PC-9 (cell line): ENCODE measurements around the gene GNG7. TPM values are rescaled to one million over a fixed set of nuclear protein-coding genes. Genes with fewer than 3 reads are reported as not detected.
A peak's percentile ranks its signal among the peaks of the same experiment; 100 is the strongest.

ENCODE experiments used
- BruUV-seq: library from RNA; stranded (reverse); fragments of 400-500 nt; replicated peaks from 2 replicates; lab custom pipeline; 2021; lab: Mats Ljungman, UMichigan
- CTCF ChIA-PET: fragments of 300-600 bp; sonication (Branson Sonifier 250); formaldehyde crosslinking; loops from one replicate; lab custom pipeline; 2022; ENCODE audit warnings: antibody characterized with exemption; lab: Charles Lee
- POLR2A ChIA-PET: fragments of 300-600 bp; sonication (Branson Sonifier 250); formaldehyde crosslinking; loops from one replicate; lab custom pipeline; 2022; ENCODE audit warnings: antibody characterized with exemption; ENCODE audit not compliant: unreplicated experiment; lab: Charles Lee
- DNase-seq, 2 experiments: peaks; one replicate each; pipeline versions ENCODE4 v3.0.0 to v3.0.0-alpha.2; 2015 to 2022; ENCODE audit warnings: mixed read lengths in 1 of 2
- H2AFZ ChIP-seq: fragments of 200-600 bp; sonication (generic); 2 replicates; pipeline ENCODE4 v1.8.1; 2017; ENCODE audit warnings: antibody characterized with exemption
- H3F3A ChIP-seq: fragments of 200-600 bp; sonication (generic); 2 replicates; pipeline ENCODE4 v1.8.1; 2017; ENCODE audit warnings: antibody characterized with exemption, mild to moderate bottlenecking, low read depth; ENCODE audit not compliant: insufficient read depth
- H3K27ac ChIP-seq: fragments of 200-600 bp; sonication (generic); 2 replicates; pipeline ENCODE4 v1.6.1; 2016; ENCODE audit warnings: mixed run types
- H3K27me3 ChIP-seq: fragments of 200-600 bp; sonication (generic); 2 replicates; pipeline ENCODE4 v1.6.1; 2016; ENCODE audit warnings: low read depth, mixed run types; ENCODE audit not compliant: insufficient read depth
- H3K36me3 ChIP-seq: fragments of 200-600 bp; sonication (generic); 2 replicates; pipeline ENCODE4 v1.6.1; 2016; ENCODE audit warnings: low read depth, mixed run types
- H3K4me1 ChIP-seq: fragments of 200-600 bp; sonication (generic); replicated peaks from 2 replicates; pipeline ENCODE4 v1.6.1; 2016; ENCODE audit warnings: mixed run types; ENCODE audit not compliant: insufficient read depth
- H3K4me2 ChIP-seq: fragments of 200-600 bp; sonication (generic); 2 replicates; pipeline ENCODE4 v1.6.1; 2017; ENCODE audit warnings: mixed run types
- H3K4me3 ChIP-seq: fragments of 200-600 bp; sonication (generic); 2 replicates; pipeline ENCODE4 v1.6.1; 2016; ENCODE audit warnings: mixed run types
- H3K79me2 ChIP-seq: fragments of 200-600 bp; sonication (generic); 2 replicates; pipeline ENCODE4 v1.6.1; 2017; ENCODE audit warnings: low read depth, mixed run types
- H3K9me2 ChIP-seq: fragments of 200-600 bp; sonication (generic); 2 replicates; pipeline ENCODE4 v1.8.1; 2017; ENCODE audit warnings: mild to moderate bottlenecking; ENCODE audit not compliant: insufficient read depth
- H3K9me3 ChIP-seq: fragments of 200-600 bp; sonication (generic); 2 replicates; pipeline ENCODE4 v1.8.1; 2016; ENCODE audit warnings: low read depth; ENCODE audit not compliant: insufficient read depth
- H4K20me1 ChIP-seq: fragments of 200-600 bp; sonication (generic); 2 replicates; pipeline ENCODE4 v1.8.1; 2017; ENCODE audit not compliant: insufficient read depth
- EZH2 ChIP-seq: fragments of 200-600 bp; sonication (generic); IDR thresholded peaks from 2 replicates; pipeline ENCODE4 v1.8.0; 2017; ENCODE audit warnings: antibody characterized with exemption, low read depth
- intact Hi-C: fragments of 100-400 bp; cut with micrococcal nuclease; formaldehyde crosslinking; loops from one replicate; pipeline ENCODE4 v1.10.0; 2022; ENCODE audit not compliant: unreplicated experiment
- total RNA-seq: library from RNA; stranded (reverse); gene quantifications from 2 replicates; pipeline ENCODE4 v1.2.3, GENCODE V29; 2021
- TF ChIP-seq, protein P1 (sequence below): fragments of 200-600 bp; sonication (generic); conservative IDR thresholded peaks from 2 replicates; pipeline ENCODE4 v1.6.1; 2017; ENCODE audit warnings: mixed run types, antibody characterized with exemption, mild to moderate bottlenecking, moderate library complexity

GNG7 gene
- total RNA-seq, 1 experiment from 2014 or later: 2.8 TPM

DNA sequence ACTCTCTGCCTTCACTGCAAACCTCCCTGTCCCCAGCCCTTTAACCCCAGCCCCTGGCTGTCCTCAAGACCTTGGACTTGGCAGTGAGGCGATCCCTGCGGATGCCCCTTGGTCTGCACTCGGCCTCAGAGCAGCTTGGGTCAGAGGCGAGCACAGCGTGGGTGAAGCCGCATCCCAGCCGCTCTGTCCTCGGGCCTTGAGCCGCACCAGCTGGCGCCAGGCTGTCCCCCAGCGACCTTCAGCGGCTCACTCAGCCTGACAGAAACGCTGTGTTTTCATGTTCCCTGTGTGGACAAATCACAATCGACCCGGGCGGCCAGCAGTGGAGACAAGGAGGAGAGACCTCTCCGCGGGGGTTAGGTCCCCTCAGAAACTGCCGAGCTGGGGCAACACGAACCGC lies 52.0 kb downstream of the GNG7 start:
- Histone ChIP-seq H3K4me1 (no peaks in the 10 kb centered on the region), H3K27me3 (peaks cover 12% of the 10 kb centered on the region), H3K9me3 (no peaks in the 10 kb centered on the region), H3K79me2 (no peaks in the 10 kb centered on the region), H3K36me3 (no peaks in the 10 kb centered on the region), H3K4me3 (no peak overlapping the region), H2AFZ (no peak overlapping the region), H3K9me2 (no peaks in the 10 kb centered on the region), H3K27ac (no peak overlapping the region), H4K20me1 (no peaks in the 10 kb centered on the region), H3F3A (no peaks in the 10 kb centered on the region), H3K4me2 (no peak overlapping the region)
- BruUV-seq: no TSS peak
- TF ChIP-seq EZH2: no peak
- TF ChIP-seq, protein P1, sequence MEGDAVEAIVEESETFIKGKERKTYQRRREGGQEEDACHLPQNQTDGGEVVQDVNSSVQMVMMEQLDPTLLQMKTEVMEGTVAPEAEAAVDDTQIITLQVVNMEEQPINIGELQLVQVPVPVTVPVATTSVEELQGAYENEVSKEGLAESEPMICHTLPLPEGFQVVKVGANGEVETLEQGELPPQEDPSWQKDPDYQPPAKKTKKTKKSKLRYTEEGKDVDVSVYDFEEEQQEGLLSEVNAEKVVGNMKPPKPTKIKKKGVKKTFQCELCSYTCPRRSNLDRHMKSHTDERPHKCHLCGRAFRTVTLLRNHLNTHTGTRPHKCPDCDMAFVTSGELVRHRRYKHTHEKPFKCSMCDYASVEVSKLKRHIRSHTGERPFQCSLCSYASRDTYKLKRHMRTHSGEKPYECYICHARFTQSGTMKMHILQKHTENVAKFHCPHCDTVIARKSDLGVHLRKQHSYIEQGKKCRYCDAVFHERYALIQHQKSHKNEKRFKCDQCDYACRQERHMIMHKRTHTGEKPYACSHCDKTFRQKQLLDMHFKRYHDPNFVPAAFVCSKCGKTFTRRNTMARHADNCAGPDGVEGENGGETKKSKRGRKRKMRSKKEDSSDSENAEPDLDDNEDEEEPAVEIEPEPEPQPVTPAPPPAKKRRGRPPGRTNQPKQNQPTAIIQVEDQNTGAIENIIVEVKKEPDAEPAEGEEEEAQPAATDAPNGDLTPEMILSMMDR: no peak
- intact Hi-C loops: no loop called here
- POLR2A ChIA-PET: no interaction called here
- CTCF ChIA-PET: no interaction called here
- no peak for DNase-seq

DNA sequence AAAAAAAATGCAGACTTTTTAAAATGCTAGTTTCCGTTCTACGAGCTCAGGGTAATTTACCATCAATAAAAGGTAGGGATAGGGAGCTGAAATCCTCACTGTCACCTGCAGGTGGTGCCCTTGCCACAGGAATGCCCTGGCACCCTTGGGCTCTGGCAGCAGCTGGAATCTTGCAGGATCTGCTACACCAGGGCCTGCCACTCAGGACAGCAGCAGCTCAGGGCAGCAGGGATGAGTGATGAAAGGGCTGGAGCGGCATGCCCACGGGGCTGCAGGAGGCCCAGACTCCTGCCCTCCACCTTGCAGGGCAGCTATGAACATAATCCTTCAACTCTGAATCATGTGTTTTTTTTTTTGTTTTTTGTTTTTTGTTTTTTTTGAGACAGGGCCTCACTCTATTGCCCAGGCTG lies 54.0 kb downstream of the GNG7 start:
- H3K27ac ChIP-seq: no peak overlapping the region
- no peak overlapping the region for H3K4me3 ChIP-seq
- POLR2A ChIA-PET: no interaction called here
- no peaks in the 10 kb centered on the region for H3K36me3 ChIP-seq
- H3K79me2 ChIP-seq: no peaks in the 10 kb centered on the region
- DNase-seq: peak; percentile 59 to 74
- intact Hi-C loops: loop anchor here (1.0 kb wide), 1 partner anchor 101 kb away; no protein-coding TSS in a partner anchor
- CTCF ChIA-PET: interaction anchor here (0.9 to 1.2 kb wide), 2 partner anchors 235 to 302 kb away, joined by 3 to 5 read pairs; no protein-coding TSS in a partner anchor
- peaks cover 9% of the 10 kb centered on the region for H3K27me3 ChIP-seq
- no peak overlapping the region for H2AFZ ChIP-seq
- H4K20me1 ChIP-seq: no peaks in the 10 kb centered on the region
- H3K4me2 ChIP-seq: no peak overlapping the region
- no peaks in the 10 kb centered on the region for H3K4me1 ChIP-seq
- no peaks in the 10 kb centered on the region for H3K9me2 ChIP-seq
- TF ChIP-seq, protein P1: peak; percentile 89
- TF ChIP-seq EZH2: no peak
- no peaks in the 10 kb centered on the region for H3K9me3 ChIP-seq
- BruUV-seq: no TSS peak
- H3F3A ChIP-seq: no peaks in the 10 kb centered on the region

DNA sequence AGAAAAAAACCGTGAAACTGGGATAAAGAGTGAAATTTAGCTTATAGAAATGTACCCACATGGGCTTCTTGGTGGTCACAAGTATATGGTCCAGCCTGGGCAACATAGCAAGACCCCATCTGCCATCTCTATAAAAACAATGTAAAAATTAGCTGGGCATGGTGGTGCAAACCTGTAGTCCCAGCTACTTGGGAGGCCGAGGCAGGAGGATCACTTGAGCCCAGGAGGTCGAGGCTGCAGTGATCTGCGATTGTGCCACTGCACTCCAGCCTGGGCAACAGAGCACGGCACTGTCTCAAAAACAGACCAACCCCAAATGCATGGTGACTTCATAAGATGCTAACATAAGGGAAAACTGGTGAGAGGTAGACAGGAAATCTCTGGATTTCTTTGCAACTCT lies 54.4 kb downstream of the GNG7 start:
- no peaks in the 10 kb centered on the region for H3K79me2 ChIP-seq
- H4K20me1 ChIP-seq: no peaks in the 10 kb centered on the region
- intact Hi-C loops: loop anchor here (1.0 kb wide), 1 partner anchor 101 kb away; no protein-coding TSS in a partner anchor
- H3K9me2 ChIP-seq: no peaks in the 10 kb centered on the region
- no peak overlapping the region for H3K4me3 ChIP-seq
- no peak overlapping the region for H3K4me2 ChIP-seq
- H3K36me3 ChIP-seq: no peaks in the 10 kb centered on the region
- BruUV-seq: no TSS peak
- H3K27ac ChIP-seq: no peak overlapping the region
- CTCF ChIA-PET: interaction anchor here (0.9 to 1.2 kb wide), 2 partner anchors 235 to 303 kb away, joined by 3 to 5 read pairs; no protein-coding TSS in a partner anchor
- POLR2A ChIA-PET: no interaction called here
- no peaks in the 10 kb centered on the region for H3K4me1 ChIP-seq
- no peaks in the 10 kb centered on the region for H3F3A ChIP-seq
- no peaks in the 10 kb centered on the region for H3K9me3 ChIP-seq
- peaks cover 9% of the 10 kb centered on the region for H3K27me3 ChIP-seq
- DNase-seq: no peak
- H2AFZ ChIP-seq: no peak overlapping the region
- TF ChIP-seq, protein P1: no peak
- no peak for TF ChIP-seq EZH2
